Kidney (tissue), 14 donors: ENCODE results near the gene KLHL24. TPM values are rescaled to one million over a fixed set of nuclear protein-coding genes. Genes with fewer than 3 reads are reported as not detected.
"Not testable (repeated sequence)": the region's sequence is repeated elsewhere in the genome, so short reads cannot be mapped to it uniquely, and the experiment has no call there.

Source experiments
- DNase-seq, 5 donors: peaks; one replicate each; pipeline ENCODE4 v3.0.0-alpha.2; 2013 to 2020
- FAIRE-seq: peaks from 2 replicates; lab custom pipeline; 2012; peaks lifted over from hg19 to GRCh38; lab: Jason Lieb, UNC
- H3K27ac ChIP-seq, 2 donors: one replicate each; pipeline ENCODE4 v1.7.0; 2013; ENCODE audit warnings: low read depth in 2 of 2, low read length in 2 of 2, inconsistent platforms in 1 of 2
- H3K27me3 ChIP-seq: one replicate; pipeline ENCODE4 v1.7.1; 2013; ENCODE audit warnings: low read length, inconsistent platforms; ENCODE audit not compliant: control insufficient read depth, insufficient read depth
- H3K36me3 ChIP-seq, 3 donors: one replicate each; pipeline versions ENCODE4 v1.7.0 to v1.7.1; 2013; ENCODE audit warnings: low read length in 3 of 3, control low read depth in 1 of 3, inconsistent platforms in 1 of 3; ENCODE audit not compliant: insufficient read depth in 3 of 3, control insufficient read depth in 2 of 3
- H3K4me1 ChIP-seq, 3 donors: one replicate each; pipeline versions ENCODE4 v1.7.0 to v1.7.1; 2013; ENCODE audit warnings: low read length in 3 of 3, inconsistent platforms in 1 of 3, low read depth in 1 of 3; ENCODE audit not compliant: control insufficient read depth in 2 of 3, insufficient read depth in 2 of 3
- H3K4me3 ChIP-seq, 3 donors: one replicate each; pipeline versions ENCODE4 v1.7.0 to v1.8.1; 2013; ENCODE audit warnings: low read length in 3 of 3, control low read depth in 1 of 3, inconsistent platforms in 1 of 3
- H3K9ac ChIP-seq, 3 donors: one replicate each; pipeline versions ENCODE4 v1.7.0 to v1.7.1; 2013; ENCODE audit warnings: low read length in 3 of 3, control low read depth in 1 of 3, inconsistent platforms in 1 of 3
- H3K9me3 ChIP-seq, 3 donors: one replicate each; pipeline versions ENCODE4 v1.7.0 to v1.7.1; 2013; ENCODE audit warnings: low read length in 3 of 3, control low read depth in 1 of 3, inconsistent platforms in 1 of 3; ENCODE audit not compliant: control insufficient read depth in 2 of 3, insufficient read depth in 1 of 3
- CTCF ChIP-seq: IDR thresholded peaks from 3 replicates; pipeline ENCODE4 v1.5.1; 2012; ENCODE audit warnings: mild to moderate bottlenecking, moderate library complexity, borderline replicate concordance; ENCODE audit not compliant: insufficient read depth; ENCODE audit errors: extremely low read depth
- intact Hi-C: fragments of 100-400 bp; cut with DNase I; formaldehyde crosslinking; loops from one replicate; pipeline ENCODE4 v1.11.1; 2022
- polyA plus RNA-seq: library from polyadenylated mRNA; stranded (reverse); fragments of 350-450 nt; fragmentation: Illumina TruSeq; extraction: RNeasy Lipid Tissue Mini Kit (QIAGEN cat#74804); gene quantifications from one replicate; pipeline ENCODE4 v1.2.3, GENCODE V29; 2014; ENCODE audit warnings: low read depth, low replicate concordance; ENCODE audit not compliant: insufficient read depth
- total RNA-seq: library from RNA; stranded (reverse); fragmentation: NEBNext Ultra II Directional; extraction: Animal tissue kit (Norgen Biotek cat#: 25700); gene quantifications from one replicate; pipeline ENCODE4 v1.2.1, GENCODE V29; 2021
- donor health status: control.
- donor health status: control.
- donor health status: control.
- donor health status: control.
- donor health status: control.
- donor health status: DM: yes; HTN: yes; CAD: no.
- donor health status: Normal renal cell carcinoma (clear cell type).

KLHL24 gene
- total and polyA plus RNA-seq, 2 donors from 2014 or later: 8.4 to 61.3 TPM

- Histone ChIP-seq H3K27ac (no peak overlapping the region), H3K27me3 (no peaks in the 10 kb centered on the region), H3K9ac (peak overlapping the region in 1 of 3 donors; percentile 53), H3K9me3 (no peaks in the 10 kb centered on the region), H3K4me1 (peaks cover 0 to 9% (median 0%) of the 10 kb centered on the region in 3 donors), H3K4me3 (peak overlapping the region; percentile 66 to 81 (median 74)), H3K36me3 (no peaks in the 10 kb centered on the region)
- FAIRE-seq (no peak), DNase-seq (peak in 2 of 5 donors; percentile 3 to 39)
- no peak for TF ChIP-seq CTCF
- intact Hi-C loops: no loop called here
These were observed 64.0 kb downstream of the KLHL24 start for GRCh38 chr3:183699238-183699947.

- Histone ChIP-seq H3K36me3 (no peaks in the 10 kb centered on the region), H3K9ac (no peak overlapping the region), H3K4me1 (peaks cover 0 to 9% (median 0%) of the 10 kb centered on the region in 3 donors), H3K27ac (no peak overlapping the region), H3K27me3 (no peaks in the 10 kb centered on the region), H3K4me3 (no peak overlapping the region), H3K9me3 (no peaks in the 10 kb centered on the region)
- intact Hi-C loops: no loop called here
- DNase-seq (peak in 2 of 5 donors; percentile 40 to 47), FAIRE-seq (no peak)
- TF ChIP-seq CTCF: no peak
These were observed 66.3 kb downstream of the KLHL24 start for GRCh38 chr3:183701744-183702143.

GRCh38 chr3:183703892-183704291, 68.5 kb downstream of the KLHL24 start:
- H3K4me3 ChIP-seq, H3K27me3 ChIP-seq, intact Hi-C loops, H3K4me1 ChIP-seq, DNase-seq, H3K9me3 ChIP-seq, FAIRE-seq, H3K36me3 ChIP-seq, H3K27ac ChIP-seq, H3K9ac ChIP-seq: not testable (repeated sequence)

- no peak for DNase-seq
- FAIRE-seq: no peak
- no peaks in the 10 kb centered on the region for H3K9me3 ChIP-seq
- no peaks in the 10 kb centered on the region for H3K4me1 ChIP-seq
- intact Hi-C loops: no loop called here
- no peaks in the 10 kb centered on the region for H3K27me3 ChIP-seq
- no peaks in the 10 kb centered on the region for H3K36me3 ChIP-seq
- H3K27ac ChIP-seq: no peak overlapping the region
- TF ChIP-seq CTCF: no peak
- no peak overlapping the region for H3K9ac ChIP-seq
- H3K4me3 ChIP-seq: no peak overlapping the region
These were observed 74.8 kb downstream of the KLHL24 start for GRCh38 chr3:183710231-183710630.
